ENCODE data around the gene UNC45B. TPM values are rescaled to one million over a fixed set of nuclear protein-coding genes. Genes with fewer than 3 reads are reported as not detected.

Gene UNC45B
- total and polyA plus RNA-seq, 2 of the 4 experiments (the other 2 are of a cell fraction), result not detected

GRCh38 chr17:35212668-35213067 lies 65.1 kb downstream of the UNC45B start:
- ChIA-PET POLR2A (ENCODE audit: unreplicated experiment) (no interaction called here), CTCF (no interaction called here)
- Histone ChIP-seq H3K79me1 (ENCODE audit: low read depth in 1 of 2, low read length in 2 of 2) (no peaks in the 10 kb centered on the region), H4K20me1 (ENCODE audit: insufficient read depth, low read length) (no peaks in the 10 kb centered on the region), H3K4ac (ENCODE audit: low read depth, low read length) (no peak overlapping the region), H3K9me3 (ENCODE audit: control insufficient read depth, insufficient read depth, low read length) (no peaks in the 10 kb centered on the region), H3K9ac (ENCODE audit: low read depth, low read length) (no peak overlapping the region), H3K4me3 (ENCODE audit: insufficient read depth, low read depth, low read length) (no peak overlapping the region), H2AK5ac (ENCODE audit: low read depth, low read length) (no peak overlapping the region), H4K91ac (ENCODE audit: insufficient read depth, low read depth, low read length) (no peak overlapping the region), H3K27me3 (ENCODE audit: control insufficient read depth, insufficient read depth, low read length) (peaks cover 7% of the 10 kb centered on the region), H3K4me1 (ENCODE audit: control insufficient read depth, insufficient read depth, low read length) (no peaks in the 10 kb centered on the region), H2AFZ (replicated peaks; ENCODE audit: low read length, poor library complexity) (no peak overlapping the region), H2BK120ac (ENCODE audit: low read depth, low read length) (no peak overlapping the region), H4K8ac (ENCODE audit: low read depth in 2 of 2, low read length in 2 of 2) (no peak overlapping the region), H3K27ac (ENCODE audit: insufficient read depth, low read length) (no peak overlapping the region), H3K9me1 (ENCODE audit: insufficient read depth, low read length) (no peaks in the 10 kb centered on the region), H2BK20ac (ENCODE audit: low read depth, low read length) (no peak overlapping the region), H2BK5ac (ENCODE audit: low read depth, low read length, poor library complexity, severe bottlenecking) (no peak overlapping the region), H3K36me3 (ENCODE audit: control insufficient read depth, insufficient read depth, low read length) (no peaks in the 10 kb centered on the region), H3K14ac (replicated peaks; ENCODE audit: low read depth, low read length) (no peak overlapping the region), H3K18ac (ENCODE audit: low read depth, low read length) (no peak overlapping the region), H3K23ac (ENCODE audit: low read depth, low read length) (no peak overlapping the region), H2AK9ac (replicated peaks; ENCODE audit: low read depth, low read length, poor library complexity) (no peak overlapping the region), H3K4me2 (ENCODE audit: low read depth, low read length) (no peak overlapping the region), H2BK15ac (ENCODE audit: low read depth, low read length) (no peak overlapping the region), H3K56ac (ENCODE audit: extremely low read depth, insufficient read depth, low read length) (no peak overlapping the region), H4K5ac (ENCODE audit: low read depth, low read length) (no peak overlapping the region)
- no peak for TF ChIP-seq BHLHE40 (IDR thresholded peaks at IDR 0.05; ENCODE audit: low read depth, low read length)
- TF ChIP-seq FOS (IDR thresholded peaks at IDR 0.05; ENCODE audit: low read depth, low read length), result no peak
- TF ChIP-seq RAD21 (IDR thresholded peaks at IDR 0.05; ENCODE audit: low read length), result no peak
- TF ChIP-seq NFE2L2 (IDR thresholded peaks at IDR 0.05; ENCODE audit: low read depth, low read length), result no peak
- TF ChIP-seq USF2 (IDR thresholded peaks at IDR 0.05; ENCODE audit: low read depth, low read length), result no peak
- TF ChIP-seq RFX5 (IDR thresholded peaks at IDR 0.05; ENCODE audit: low read depth, low read length), result no peak
- TF ChIP-seq ELK1 (IDR thresholded peaks at IDR 0.05; ENCODE audit: borderline replicate concordance, low read depth, low read length), result no peak
- TF ChIP-seq RCOR1 (IDR thresholded peaks at IDR 0.05; ENCODE audit: insufficient replicate concordance, low read length), result no peak
- TF ChIP-seq MXI1 (IDR thresholded peaks at IDR 0.05; ENCODE audit: borderline replicate concordance, low read depth, low read length), result no peak
- TF ChIP-seq MAFK (IDR thresholded peaks at IDR 0.05; ENCODE audit: low read depth, low read length), result no peak
- TF ChIP-seq SMC3 (IDR thresholded peaks at IDR 0.05; ENCODE audit: low read depth, low read length), result no peak
- TF ChIP-seq CEBPB (IDR thresholded peaks at IDR 0.05; ENCODE audit: low read depth, low read length), result no peak
- no peak for TF ChIP-seq MAZ (IDR thresholded peaks at IDR 0.05; ENCODE audit: borderline replicate concordance, low read depth, low read length)
- TF ChIP-seq CHD1 (IDR thresholded peaks at IDR 0.05; ENCODE audit: low read depth, low read length), result no peak
- no peak for TF ChIP-seq POLR2A (IDR thresholded peaks at IDR 0.05; ENCODE audit: low read depth, low read length)
- no peak for TF ChIP-seq CTCF (conservative IDR thresholded peaks at IDR 0.05; ENCODE audit: low read depth, low read length)
- BruUV-seq (replicated peaks), result no TSS peak
- dilution Hi-C loops (cut with HindIII; ENCODE audit: low sequenced_read_pairs, unreplicated experiment) (no loop called here), intact Hi-C loops (cut with micrococcal nuclease) (no loop called here), in situ Hi-C loops (cut with MboI; ENCODE audit: low sequenced_read_pairs) (no loop called here)
- no peak for ATAC-seq (ENCODE audit: low read depth)
- DNase-seq, result no peak
- WGBS, 2 experiments (ENCODE audit: extremely low coverage in 2 of 2, insufficient read length in 1 of 2), result no CpG with 5 or more reads among the region's 4 CpGs

Measured in IMR-90 (cell line).